Chondrocyte (in vitro differentiated cells): ENCODE data around the gene OSBPL3. TPM values are rescaled to one million over a fixed set of nuclear protein-coding genes. Genes with fewer than 3 reads are reported as not detected.

Source experiments
- DNase-seq: peaks from one replicate; pipeline ENCODE4 v3.0.0; 2021; ENCODE audit warnings: mixed read lengths, low spot score
- H3K27ac Mint-ChIP-seq: one replicate; pipeline ENCODE4 v1.8.0; 2021; ENCODE audit warnings: mild to moderate bottlenecking, moderate library complexity, mixed read lengths; ENCODE audit not compliant: unreplicated experiment
- H3K27me3 Mint-ChIP-seq: 2 replicates; pipeline ENCODE4 v1.8.0; 2021; ENCODE audit warnings: low read depth, mixed read lengths
- H3K36me3 Mint-ChIP-seq: 2 replicates; pipeline ENCODE4 v1.8.0; 2021; ENCODE audit warnings: low read depth, mixed read lengths
- H3K4me1 Mint-ChIP-seq: 2 replicates; pipeline ENCODE4 v1.8.0; 2021; ENCODE audit warnings: low read depth, mild to moderate bottlenecking, mixed read lengths
- H3K4me3 Mint-ChIP-seq: one replicate; pipeline ENCODE4 v1.8.0; 2021; ENCODE audit warnings: mild to moderate bottlenecking, moderate library complexity, mixed read lengths; ENCODE audit not compliant: unreplicated experiment
- H3K9me3 Mint-ChIP-seq: 2 replicates; pipeline ENCODE4 v1.8.0; 2021; ENCODE audit warnings: low read depth, mixed read lengths
- total RNA-seq: library from RNA; stranded (reverse); gene quantifications from 3 replicates; pipeline ENCODE4 v1.2.1, GENCODE V29; 2021
- TF ChIP-seq, protein P1 (sequence below): fragments of 200-600 bp; sonication (generic); IDR thresholded peaks from 2 replicates; pipeline ENCODE4 v1.5.0; 2021; ENCODE audit warnings: antibody characterized with exemption, mild to moderate bottlenecking, moderate library complexity

OSBPL3 gene
- total RNA-seq, 1 donor from 2014 or later: 5.7 TPM

DNA sequence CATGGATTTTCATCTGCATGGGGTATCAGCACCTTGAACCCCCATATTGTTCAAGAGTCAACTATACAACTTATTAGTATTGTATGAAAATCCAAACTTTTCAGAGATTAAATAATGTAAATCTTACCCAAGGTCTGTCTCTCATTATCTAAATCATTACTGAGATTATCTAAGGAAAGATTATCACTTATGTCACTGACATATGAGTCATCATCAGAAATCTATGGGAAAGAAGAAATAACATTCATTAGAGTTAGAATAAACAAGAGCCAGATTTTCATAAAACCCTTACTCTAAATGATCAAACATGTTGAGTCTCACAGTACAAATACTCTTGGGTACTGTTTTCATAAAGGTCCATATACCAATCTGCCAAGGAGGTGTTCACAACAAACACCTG lies 139.4 kb downstream of the OSBPL3 start:
- H3K27me3 Mint-ChIP-seq: no peaks in the 10 kb centered on the region
- DNase-seq: no peak

DNA sequence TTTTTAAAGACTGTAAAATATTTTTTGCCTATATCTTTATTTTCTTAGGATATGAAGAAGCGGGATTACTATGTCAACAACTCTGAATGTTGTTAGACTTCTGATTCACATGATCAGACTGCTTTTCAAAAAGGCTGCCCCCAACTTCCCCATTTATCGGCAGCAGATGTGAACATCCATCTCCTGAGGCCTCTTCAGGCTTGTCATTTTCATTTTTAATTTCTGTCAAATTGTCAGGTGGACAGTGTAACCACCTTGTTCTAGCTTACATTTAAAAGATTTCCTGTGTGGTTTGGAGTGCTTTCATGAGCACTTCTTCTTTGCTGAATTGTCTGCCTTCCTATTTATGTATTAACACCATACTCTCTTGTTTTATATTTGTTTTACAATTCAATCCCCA lies 143.9 kb downstream of the OSBPL3 start:
- no peak for DNase-seq
- TF ChIP-seq, protein P1, sequence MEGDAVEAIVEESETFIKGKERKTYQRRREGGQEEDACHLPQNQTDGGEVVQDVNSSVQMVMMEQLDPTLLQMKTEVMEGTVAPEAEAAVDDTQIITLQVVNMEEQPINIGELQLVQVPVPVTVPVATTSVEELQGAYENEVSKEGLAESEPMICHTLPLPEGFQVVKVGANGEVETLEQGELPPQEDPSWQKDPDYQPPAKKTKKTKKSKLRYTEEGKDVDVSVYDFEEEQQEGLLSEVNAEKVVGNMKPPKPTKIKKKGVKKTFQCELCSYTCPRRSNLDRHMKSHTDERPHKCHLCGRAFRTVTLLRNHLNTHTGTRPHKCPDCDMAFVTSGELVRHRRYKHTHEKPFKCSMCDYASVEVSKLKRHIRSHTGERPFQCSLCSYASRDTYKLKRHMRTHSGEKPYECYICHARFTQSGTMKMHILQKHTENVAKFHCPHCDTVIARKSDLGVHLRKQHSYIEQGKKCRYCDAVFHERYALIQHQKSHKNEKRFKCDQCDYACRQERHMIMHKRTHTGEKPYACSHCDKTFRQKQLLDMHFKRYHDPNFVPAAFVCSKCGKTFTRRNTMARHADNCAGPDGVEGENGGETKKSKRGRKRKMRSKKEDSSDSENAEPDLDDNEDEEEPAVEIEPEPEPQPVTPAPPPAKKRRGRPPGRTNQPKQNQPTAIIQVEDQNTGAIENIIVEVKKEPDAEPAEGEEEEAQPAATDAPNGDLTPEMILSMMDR: no peak
- Mint-ChIP-seq H3K27ac (no peak overlapping the region), H3K4me1 (peaks cover 8% of the 10 kb centered on the region), H3K27me3 (no peaks in the 10 kb centered on the region), H3K36me3 (peaks cover 3% of the 10 kb centered on the region), H3K4me3 (no peak overlapping the region), H3K9me3 (no peaks in the 10 kb centered on the region)

More for the DNA sequence above, 139.4 kb downstream of the OSBPL3 start:
- Mint-ChIP-seq H3K4me1 (peaks cover 3% of the 10 kb centered on the region), H3K9me3 (no peaks in the 10 kb centered on the region), H3K4me3 (no peak overlapping the region), H3K36me3 (peaks cover under 1% of the 10 kb centered on the region), H3K27ac (no peak overlapping the region)
- TF ChIP-seq, protein P1: no peak

DNA sequence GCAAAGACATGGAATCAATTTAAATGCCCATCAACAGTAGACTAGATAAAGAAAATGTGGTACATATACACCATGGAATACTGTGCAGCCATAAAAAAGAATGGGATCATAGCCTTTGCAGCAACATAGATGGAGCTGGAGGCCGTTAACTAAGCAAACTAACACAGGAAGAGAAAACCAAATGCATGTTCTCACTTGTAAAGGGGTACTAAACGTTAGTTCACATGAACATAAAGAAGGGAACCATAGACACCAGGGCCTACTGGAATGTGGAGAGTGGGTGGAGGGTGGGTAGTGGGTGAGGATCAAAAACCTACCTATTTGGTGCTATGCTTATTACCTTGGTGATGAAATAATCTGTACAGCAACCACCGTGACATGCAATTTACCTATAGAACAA lies 144.3 kb downstream of the OSBPL3 start:
- Mint-ChIP-seq H3K4me3 (no peak overlapping the region), H3K9me3 (no peaks in the 10 kb centered on the region), H3K36me3 (peaks cover 3% of the 10 kb centered on the region), H3K27ac (no peak overlapping the region), H3K27me3 (no peaks in the 10 kb centered on the region), H3K4me1 (peaks cover 12% of the 10 kb centered on the region)
- DNase-seq: no peak
- TF ChIP-seq, protein P1: no peak

DNA sequence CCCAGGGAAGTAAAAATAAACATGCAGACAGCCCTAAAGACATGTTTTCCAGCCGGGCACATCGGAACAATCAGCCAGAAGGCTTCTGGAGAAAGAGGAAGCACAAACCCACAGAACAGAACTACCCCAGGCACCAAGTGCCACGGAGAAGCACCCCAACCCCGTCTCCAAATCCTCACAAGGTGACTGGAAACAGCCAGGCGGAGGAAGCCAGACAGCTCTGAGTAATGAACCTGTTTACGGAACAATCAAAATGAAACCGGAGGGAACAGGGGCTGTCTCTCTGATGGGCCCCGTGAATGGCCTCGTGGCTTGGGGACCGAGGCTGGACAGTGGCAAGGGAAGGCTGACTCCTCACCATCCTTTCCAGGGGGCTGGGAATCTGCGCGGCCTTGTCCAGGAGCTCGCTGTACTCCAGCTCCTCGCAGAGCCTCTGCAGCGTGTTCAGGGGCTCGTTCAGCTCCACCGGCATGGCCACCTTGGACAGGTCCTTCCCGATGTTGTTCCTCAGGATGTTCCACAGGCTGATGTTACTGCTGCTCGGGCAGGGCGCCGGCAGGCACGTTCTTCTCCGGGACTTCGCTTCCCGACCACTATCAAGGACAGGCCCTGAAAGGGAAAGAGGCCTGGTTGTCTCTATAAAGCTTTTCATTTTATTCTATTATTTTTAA lies 145.7 kb downstream of the OSBPL3 start:
- H3K36me3 Mint-ChIP-seq: peaks cover 3% of the 10 kb centered on the region
- DNase-seq: no peak
- H3K9me3 Mint-ChIP-seq: no peaks in the 10 kb centered on the region
- H3K27ac Mint-ChIP-seq: no peak overlapping the region
- H3K4me1 Mint-ChIP-seq: peaks cover 14% of the 10 kb centered on the region
- no peak overlapping the region for H3K4me3 Mint-ChIP-seq
- no peaks in the 10 kb centered on the region for H3K27me3 Mint-ChIP-seq
- TF ChIP-seq, protein P1: no peak

DNA sequence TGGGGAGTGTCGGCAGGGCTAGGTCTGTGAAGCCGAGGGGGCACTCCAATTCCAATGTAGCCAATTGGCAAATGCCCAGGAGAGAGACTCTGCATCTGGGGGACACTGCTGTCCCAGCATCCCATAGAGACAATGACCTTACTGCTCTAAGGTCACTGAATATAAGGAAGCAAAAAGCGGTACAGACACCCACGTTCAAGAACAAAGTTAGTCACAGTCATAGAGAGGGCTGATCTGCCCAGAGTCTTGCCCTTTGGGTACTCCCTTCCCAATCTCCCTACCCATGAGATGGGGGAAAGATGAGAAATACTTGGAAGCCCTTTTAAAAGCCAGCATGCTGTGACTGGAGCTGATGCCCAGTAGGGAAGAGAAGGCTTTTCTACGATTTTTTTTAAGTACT lies 146.4 kb downstream of the OSBPL3 start:
- H3K9me3 Mint-ChIP-seq: no peaks in the 10 kb centered on the region
- peaks cover 20% of the 10 kb centered on the region for H3K4me1 Mint-ChIP-seq
- H3K27ac Mint-ChIP-seq: no peak overlapping the region
- H3K36me3 Mint-ChIP-seq: peaks cover 3% of the 10 kb centered on the region
- DNase-seq: no peak
- H3K27me3 Mint-ChIP-seq: no peaks in the 10 kb centered on the region
- TF ChIP-seq, protein P1: no peak
- no peak overlapping the region for H3K4me3 Mint-ChIP-seq
